GM19239 (cell line): ENCODE results near the gene NXF1.
"Not testable (repeated sequence)": the region's sequence is repeated elsewhere in the genome, so short reads cannot be mapped to it uniquely, and the experiment has no call there.

Source experiments
- DNase-seq: peaks from one replicate; pipeline ENCODE4 v3.0.0; 2011; ENCODE audit warnings: low spot score; ENCODE audit not compliant: insufficient read length
- FAIRE-seq: peaks from 2 replicates; lab custom pipeline; 2011; peaks lifted over from hg19 to GRCh38; lab: Jason Lieb, UNC

NXF1 gene

DNA sequence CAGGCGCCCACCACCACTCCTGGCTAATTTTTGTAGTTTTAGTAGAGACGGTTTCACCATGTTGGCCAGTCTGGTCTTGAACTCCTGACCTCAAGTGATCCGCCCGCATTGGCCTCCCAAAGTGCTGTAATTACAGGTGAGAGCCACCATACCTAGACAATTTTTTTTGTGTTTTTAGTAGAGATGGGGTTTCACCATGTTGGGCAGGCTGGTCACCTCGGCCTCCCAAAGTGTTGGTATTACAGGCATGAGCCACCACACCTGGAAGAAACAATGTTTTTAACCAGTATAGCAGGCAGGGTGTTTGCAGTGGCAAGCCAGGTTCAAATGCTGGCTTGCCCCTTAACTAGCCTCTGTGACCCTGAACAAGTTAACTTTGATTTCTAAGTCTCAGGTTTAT, 55.3 kb downstream of the NXF1 start:
- not testable (repeated sequence) for FAIRE-seq, DNase-seq

DNA sequence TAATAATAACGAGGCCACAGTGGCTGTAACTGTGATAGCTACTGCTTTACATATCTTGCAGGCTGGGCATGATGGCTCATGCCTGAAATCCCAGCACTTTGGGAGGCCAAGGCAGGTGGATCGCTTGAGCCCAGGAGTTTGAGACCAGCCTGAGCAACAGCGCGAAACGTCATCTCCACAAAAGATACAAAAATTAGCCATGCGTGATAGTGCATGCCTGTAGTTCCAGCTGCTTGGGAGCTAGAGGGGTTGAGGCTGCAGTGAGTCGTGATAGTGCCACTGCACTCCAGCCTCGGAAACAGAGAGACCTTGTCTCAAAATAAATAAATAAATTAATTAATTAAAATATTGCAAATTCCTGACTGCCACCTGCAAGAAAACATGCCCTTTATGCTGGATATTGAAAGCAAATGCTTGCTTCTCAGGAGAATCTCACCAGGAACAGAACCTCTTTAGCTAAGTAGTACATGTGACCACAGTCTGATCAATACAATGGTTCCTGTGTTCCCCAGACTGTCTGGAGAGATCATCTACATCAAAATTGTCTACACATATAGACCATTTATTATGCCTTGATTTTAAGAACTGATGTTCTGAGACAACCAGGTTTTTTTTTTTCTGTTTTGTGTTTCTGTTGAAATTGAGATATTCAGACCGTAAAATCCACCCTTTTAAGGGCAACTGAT, 57.6 kb downstream of the NXF1 start:
- FAIRE-seq: no peak
- DNase-seq: no peak
